Gastroesophageal sphincter (tissue), 4 donors: ENCODE results near the gene CPSF3. TPM values are rescaled to one million over a fixed set of nuclear protein-coding genes. Genes with fewer than 3 reads are reported as not detected.
A peak's percentile ranks its signal among the peaks of the same experiment; 100 is the strongest.

ENCODE experiments used
- ATAC-seq: fragments of 150-250 bp; one replicate; pipeline ENCODE4 v1.9.1; 2016; ENCODE audit warnings: mild to moderate bottlenecking, moderate library complexity
- H3K27ac ChIP-seq, 4 donors: fragments of 200-600 bp; sonication (generic) in 3 of 4; 1 replicate in 3 of 4; 2 replicates in 1 of 4; pipeline ENCODE4 v1.5.1; 2016 to 2019
- H3K27me3 ChIP-seq: fragments of 200-600 bp; sonication (generic); one replicate; pipeline ENCODE4 v1.5.1; 2019
- H3K36me3 ChIP-seq, 2 donors: fragments of 200-600 bp; sonication (generic); one replicate each; pipeline ENCODE4 v1.5.1; 2019; ENCODE audit warnings: control low read depth in 1 of 2
- H3K4me1 ChIP-seq, 3 donors: fragments of 200-600 bp; sonication (generic); 1 replicate in 2 of 3; 2 replicates in 1 of 3; pipeline ENCODE4 v1.5.1; 2016 to 2019; ENCODE audit warnings: control low read depth in 2 of 3
- H3K4me3 ChIP-seq, 2 donors: fragments of 200-600 bp; sonication (generic); one replicate each; pipeline ENCODE4 v1.5.1; 2019; ENCODE audit warnings: mild to moderate bottlenecking in 1 of 2, moderate library complexity in 1 of 2
- H3K9me3 ChIP-seq, 3 donors: fragments of 200-600 bp; sonication (generic); one replicate each; pipeline ENCODE4 v1.5.1; 2017 to 2019; ENCODE audit warnings: control low read depth in 2 of 3
- CTCF ChIP-seq, 4 experiments: fragments of 200-600 bp in 2 of 4; fragments of 450-650 bp in 2 of 4; sonication (generic) in 1 of 4; IDR thresholded peaks; one replicate each; pipeline ENCODE4 v1.5.1; 2017 to 2019; ENCODE audit warnings: antibody characterized with exemption in 4 of 4, mild to moderate bottlenecking in 2 of 4, moderate library complexity in 2 of 4
- EP300 ChIP-seq: sonication (generic); formaldehyde crosslinking; IDR thresholded peaks from one replicate; pipeline ENCODE4 v1.6.1; 2017; ENCODE audit warnings: antibody characterized with exemption, mild to moderate bottlenecking
- POLR2A ChIP-seq, 2 donors: fragments of 450-650 bp; IDR thresholded peaks; one replicate each; pipeline ENCODE4 v1.6.1; 2017; ENCODE audit warnings: antibody characterized with exemption in 2 of 2, mild to moderate bottlenecking in 2 of 2, moderate library complexity in 1 of 2
- POLR2AphosphoS5 ChIP-seq: sonication (generic); formaldehyde crosslinking; IDR thresholded peaks from one replicate; pipeline ENCODE4 v1.6.1; 2017; ENCODE audit warnings: antibody characterized with exemption
- WGBS, 2 donors: methylation state at CpG; one replicate each; pipeline ENCODE4 v1.1.5; 2018; ENCODE audit warnings: low coverage in 1 of 2; 5-methylcytosine and 5-hydroxymethylcytosine counted together
- total RNA-seq, 4 donors: library from RNA; depleted of rRNA; stranded (reverse); fragments of >200 nt; gene quantifications; one replicate each; pipeline ENCODE4 v1.1.0, GENCODE V29; 2016

Gene CPSF3
- total RNA-seq, 4 donors from 2014 or later, result 18.0 to 27.0 (median 26.1) TPM

GRCh38 chr2:9384521-9384920 lies 38.9 kb upstream of the CPSF3 start:
- Histone ChIP-seq H3K27me3 (no peaks in the 10 kb centered on the region), H3K9me3 (no peaks in the 10 kb centered on the region), H3K27ac (no peak overlapping the region), H3K4me3 (no peak overlapping the region), H3K4me1 (peaks cover 0 to 27% (median 3%) of the 10 kb centered on the region in 3 donors), H3K36me3 (peaks cover 0 to 86% of the 10 kb centered on the region in 2 donors)
- TF ChIP-seq EP300, result no peak
- no peak for TF ChIP-seq POLR2A (IDR thresholded peaks at IDR 0.05)
- TF ChIP-seq CTCF (IDR thresholded peaks at IDR 0.05), result no peak
- TF ChIP-seq POLR2AphosphoS5, result no peak
- ATAC-seq, result no peak
- 90% methylated on average over 2 of the region's 4 CpGs; no CpG with 5 or more reads in 1 of the 2 donors for whole genome bisulfite sequencing, 2 donors

GRCh38 chr2:9385841-9386240 lies 37.6 kb upstream of the CPSF3 start:
- Histone ChIP-seq H3K9me3 (no peaks in the 10 kb centered on the region), H3K27me3 (no peaks in the 10 kb centered on the region), H3K36me3 (peaks cover 0 to 91% of the 10 kb centered on the region in 2 donors), H3K27ac (peak overlapping the region in 1 of 4 donors; percentile 17), H3K4me1 (peaks cover 0 to 21% (median 0%) of the 10 kb centered on the region in 3 donors), H3K4me3 (no peak overlapping the region)
- 77 to 90% methylated on average over 2 to 4 of the region's 6 CpGs for WGBS, 2 donors
- no peak for ATAC-seq
- TF ChIP-seq POLR2A (IDR thresholded peaks at IDR 0.05) (no peak), POLR2AphosphoS5 (no peak), EP300 (no peak), CTCF (IDR thresholded peaks at IDR 0.05) (no peak)

GRCh38 chr2:9388199-9388681 lies 35.2 kb upstream of the CPSF3 start:
- TF ChIP-seq EP300 (no peak), POLR2A (IDR thresholded peaks at IDR 0.05) (no peak), POLR2AphosphoS5 (no peak), CTCF (IDR thresholded peaks at IDR 0.05) (no peak)
- H3K36me3 ChIP-seq, result peaks cover 0 to 87% of the 10 kb centered on the region in 2 donors
- no peak overlapping the region for H3K4me3 ChIP-seq
- WGBS, 2 donors, result 86% methylated on average over 7 of the region's 11 CpGs; no CpG with 5 or more reads in 1 of the 2 donors
- peaks cover 0 to 27% (median 0%) of the 10 kb centered on the region in 3 donors for H3K4me1 ChIP-seq
- peak overlapping the region in 1 of 4 donors; percentile 19 for H3K27ac ChIP-seq
- H3K27me3 ChIP-seq, result no peaks in the 10 kb centered on the region
- ATAC-seq, result no peak
- H3K9me3 ChIP-seq, result no peaks in the 10 kb centered on the region

- no peak overlapping the region for H3K4me3 ChIP-seq
- ATAC-seq, result no peak
- WGBS, 2 donors, result 79 to 93% methylated on average over 3 to 8 of the region's 28 CpGs
- H3K27ac ChIP-seq, result peak overlapping the region in 1 of 4 donors; percentile 1
- H3K9me3 ChIP-seq, result no peaks in the 10 kb centered on the region
- peaks cover 0 to 86% of the 10 kb centered on the region in 2 donors for H3K36me3 ChIP-seq
- H3K27me3 ChIP-seq, result no peaks in the 10 kb centered on the region
- peaks cover 0 to 30% (median 3%) of the 10 kb centered on the region in 3 donors for H3K4me1 ChIP-seq
- TF ChIP-seq EP300 (no peak), POLR2AphosphoS5 (no peak), CTCF (IDR thresholded peaks at IDR 0.05) (no peak), POLR2A (IDR thresholded peaks at IDR 0.05) (no peak)
Observed at GRCh38 chr2:9388950-9389911, 34.2 kb upstream of the CPSF3 start.
